Natural killer cell (primary cell): ENCODE measurements around the gene NACA2. TPM values are rescaled to one million over a fixed set of nuclear protein-coding genes. Genes with fewer than 3 reads are reported as not detected.

Experiments used
- ATAC-seq, 3 donors: fragments of 150-1000 bp in 2 of 3; fragments of 200-7000 bp in 1 of 3; cut with Tn5 transposase; 1 replicate in 1 of 3; 2 replicates in 2 of 3; pipeline ENCODE4 v1.10.0; 2021; ENCODE audit warnings: mild to moderate bottlenecking in 2 of 3, moderate library complexity in 2 of 3
- DNase-seq, 2 donors: peaks; one replicate each; pipeline versions ENCODE4 v3.0.0 to v3.0.0-alpha.2; 2013 to 2021; ENCODE audit warnings: mixed read lengths in 1 of 2
- H3K27ac ChIP-seq: one replicate; pipeline ENCODE4 v1.5.1; 2013; ENCODE audit warnings: mild to moderate bottlenecking, low read length
- H3K27me3 ChIP-seq: one replicate; pipeline ENCODE4 v1.6.1; 2013; ENCODE audit warnings: low read length; ENCODE audit not compliant: control insufficient read depth, insufficient read depth
- H3K36me3 ChIP-seq: one replicate; pipeline ENCODE4 v1.6.1; 2013; ENCODE audit warnings: low read length; ENCODE audit not compliant: control insufficient read depth, insufficient read depth
- H3K4me1 ChIP-seq: one replicate; pipeline ENCODE4 v1.6.1; 2013; ENCODE audit warnings: low read length; ENCODE audit not compliant: control insufficient read depth, insufficient read depth
- H3K4me3 ChIP-seq: one replicate; pipeline ENCODE4 v1.5.1; 2013; ENCODE audit warnings: low read length
- H3K9me3 ChIP-seq: one replicate; pipeline ENCODE4 v1.6.1; 2013; ENCODE audit warnings: low read length; ENCODE audit not compliant: control insufficient read depth, insufficient read depth
- H3K27ac Mint-ChIP-seq, 2 donors: one replicate each; pipeline ENCODE4 v1.8.0; 2022; ENCODE audit warnings: mild to moderate bottlenecking in 2 of 2, mixed read lengths in 2 of 2, moderate library complexity in 1 of 2
- H3K27me3 Mint-ChIP-seq, 2 donors: one replicate each; pipeline ENCODE4 v1.8.0; 2022; ENCODE audit warnings: low read depth in 2 of 2, mixed read lengths in 2 of 2
- H3K36me3 Mint-ChIP-seq: one replicate; pipeline ENCODE4 v1.8.0; 2022; ENCODE audit warnings: mixed read lengths
- H3K4me1 Mint-ChIP-seq, 2 donors: one replicate each; pipeline ENCODE4 v1.8.0; 2022; ENCODE audit warnings: mixed read lengths in 2 of 2
- H3K4me3 Mint-ChIP-seq: one replicate; pipeline ENCODE4 v1.8.0; 2022; ENCODE audit warnings: mild to moderate bottlenecking, moderate library complexity, mixed read lengths
- H3K9me3 Mint-ChIP-seq, 2 donors: one replicate each; pipeline ENCODE4 v1.8.0; 2022; ENCODE audit warnings: mixed read lengths in 2 of 2
- CTCF ChIP-seq: fragments of 200-600 bp; IDR thresholded peaks from one replicate; pipeline ENCODE4 v1.8.0; 2022; ENCODE audit warnings: antibody characterized with exemption
- WGBS: methylation state at CpG from one replicate; pipeline ENCODE4 v1.1.7; 2013; ENCODE audit warnings: missing lambda C conversion rate; ENCODE audit not compliant: insufficient coverage; 5-methylcytosine and 5-hydroxymethylcytosine counted together
- intact Hi-C: fragments of 100-400 bp; cut with micrococcal nuclease; formaldehyde crosslinking; loops from one replicate; pipeline ENCODE4 v1.14.2; 2022
- total RNA-seq, 4 donors: library from RNA; stranded (reverse); fragments of 120-200 nt in 1 of 4; gene quantifications; one replicate each; pipeline versions ENCODE4 v1.2.3 to v1.2.4, GENCODE V29; 2013 to 2022

Gene NACA2
- total RNA-seq, 3 donors from 2014 or later (not counting 1 experiment from before 2014, with no cell fraction given), result not detected

GRCh38 chr17:61621317-61621716, 30.3 kb upstream of the NACA2 start:
- Histone ChIP-seq H3K36me3 (no peaks in the 10 kb centered on the region), H3K4me1 (no peaks in the 10 kb centered on the region), H3K27me3 (no peaks in the 10 kb centered on the region), H3K9me3 (no peaks in the 10 kb centered on the region), H3K27ac (no peak overlapping the region), H3K4me3 (no peak overlapping the region)
- Mint-ChIP-seq H3K9me3 (peaks cover 3 to 7% of the 10 kb centered on the region in 2 donors), H3K4me1 (no peaks in the 10 kb centered on the region), H3K4me3 (no peak overlapping the region), H3K27me3 (peaks cover 10 to 29% of the 10 kb centered on the region in 2 donors), H3K27ac (no peak overlapping the region), H3K36me3 (peaks cover 11% of the 10 kb centered on the region)
- DNase-seq (no peak), ATAC-seq (no peak)
- WGBS, result 95% methylated on average over 2 of the region's 2 CpGs
- TF ChIP-seq CTCF, result no peak
- intact Hi-C loops, result no loop called here

GRCh38 chr17:61619953-61620352, 28.9 kb upstream of the NACA2 start:
- peaks cover 11% of the 10 kb centered on the region for H3K36me3 Mint-ChIP-seq
- peaks cover 3 to 7% of the 10 kb centered on the region in 2 donors for H3K9me3 Mint-ChIP-seq
- no peaks in the 10 kb centered on the region for H3K4me1 ChIP-seq
- no peaks in the 10 kb centered on the region for H3K4me1 Mint-ChIP-seq
- no peak for TF ChIP-seq CTCF
- DNase-seq (no peak), ATAC-seq (no peak)
- no peak overlapping the region for H3K4me3 Mint-ChIP-seq
- no peaks in the 10 kb centered on the region for H3K36me3 ChIP-seq
- no peaks in the 10 kb centered on the region for H3K9me3 ChIP-seq
- no CpG with 5 or more reads among the region's 1 CpG for WGBS
- no peak overlapping the region for H3K27ac ChIP-seq
- no peak overlapping the region for H3K27ac Mint-ChIP-seq
- peaks cover 7 to 34% of the 10 kb centered on the region in 2 donors for H3K27me3 Mint-ChIP-seq
- H3K4me3 ChIP-seq, result no peak overlapping the region
- intact Hi-C loops, result no loop called here
- H3K27me3 ChIP-seq, result no peaks in the 10 kb centered on the region

- Histone ChIP-seq H3K9me3 (no peaks in the 10 kb centered on the region), H3K4me1 (no peaks in the 10 kb centered on the region), H3K4me3 (no peak overlapping the region), H3K36me3 (no peaks in the 10 kb centered on the region), H3K27ac (no peak overlapping the region), H3K27me3 (no peaks in the 10 kb centered on the region)
- Mint-ChIP-seq H3K4me1 (no peaks in the 10 kb centered on the region), H3K9me3 (peaks cover 3 to 7% of the 10 kb centered on the region in 2 donors), H3K27ac (no peak overlapping the region), H3K36me3 (peaks cover 11% of the 10 kb centered on the region), H3K4me3 (no peak overlapping the region), H3K27me3 (peaks cover 4 to 30% of the 10 kb centered on the region in 2 donors)
- no peak for ATAC-seq
- intact Hi-C loops, result no loop called here
- no CpG with 5 or more reads among the region's 1 CpG for WGBS
- TF ChIP-seq CTCF, result no peak
- DNase-seq, result no peak
These were observed 28.5 kb upstream of the NACA2 start for GRCh38 chr17:61619493-61619892.

- no peaks in the 10 kb centered on the region for H3K9me3 ChIP-seq
- WGBS, result no CpG with 5 or more reads among the region's 1 CpG
- peaks cover 4 to 27% of the 10 kb centered on the region in 2 donors for H3K27me3 Mint-ChIP-seq
These were observed 27.9 kb upstream of the NACA2 start for GRCh38 chr17:61618950-61619349.

More at GRCh38 chr17:61618950-61619349, 27.9 kb upstream of the NACA2 start:
- ATAC-seq (no peak), DNase-seq (no peak)
- no peaks in the 10 kb centered on the region for H3K36me3 ChIP-seq
- Mint-ChIP-seq H3K9me3 (peaks cover 3 to 7% of the 10 kb centered on the region in 2 donors), H3K27ac (no peak overlapping the region), H3K36me3 (peaks cover 11% of the 10 kb centered on the region), H3K4me1 (no peaks in the 10 kb centered on the region), H3K4me3 (no peak overlapping the region)
- H3K27me3 ChIP-seq, result no peaks in the 10 kb centered on the region
- no peak overlapping the region for H3K27ac ChIP-seq
- no peaks in the 10 kb centered on the region for H3K4me1 ChIP-seq
- no peak overlapping the region for H3K4me3 ChIP-seq
- intact Hi-C loops, result no loop called here
- no peak for TF ChIP-seq CTCF
